ENCODE measurements around the gene CRELD2.

Gene CRELD2

GRCh38 chr22:49959782-49960158 is 41.3 kb downstream of the CRELD2 start:
- DNase-seq: peak in 1 of 2 donors; percentile 67

- peak; percentile 89 to 94 for DNase-seq
These were observed 41.9 kb downstream of the CRELD2 start, which contains the start of gene PIM3 for GRCh38 chr22:49960159-49961004. TSS of gene PIM3 (plus strand) at chr22:49960772. CDS start at chr22:49960948, 176 bp downstream.

- peak in 1 of 2 donors; percentile 22 for DNase-seq
These were observed 42.7 kb downstream of the CRELD2 start for GRCh38 chr22:49961005-49961600.

GRCh38 chr22:49961601-49962011 is 43.2 kb downstream of the CRELD2 start:
- DNase-seq: no peak

- DNase-seq: peak; percentile 39 to 72
These were observed 43.7 kb downstream of the CRELD2 start for GRCh38 chr22:49962012-49962750.

- no peak for DNase-seq
These were observed 44.6 kb downstream of the CRELD2 start for GRCh38 chr22:49962751-49963646.

- no peak for DNase-seq
These were observed 45.2 kb downstream of the CRELD2 start for GRCh38 chr22:49963647-49964026.

GRCh38 chr22:49964136-49965090 is 46.0 kb downstream of the CRELD2 start:
- no peak for DNase-seq

GRCh38 chr22:49965091-49966040 is 46.9 kb downstream of the CRELD2 start:
- no peak for DNase-seq

GRCh38 chr22:49966041-49966773 is 47.8 kb downstream of the CRELD2 start:
- no peak for DNase-seq

GRCh38 chr22:49966774-49967705 is 48.6 kb downstream of the CRELD2 start:
- peak in 1 of 2 donors; percentile 56 for DNase-seq

- peak; percentile 32 to 56 for DNase-seq
These were observed 49.3 kb downstream of the CRELD2 start for GRCh38 chr22:49967706-49968208.

GRCh38 chr22:49968313-49968830 is 49.9 kb downstream of the CRELD2 start:
- DNase-seq: no peak

GRCh38 chr22:49968831-49969661 is 50.6 kb downstream of the CRELD2 start:
- no peak for DNase-seq

GRCh38 chr22:49969751-49970527 is 51.5 kb downstream of the CRELD2 start:
- no peak for DNase-seq
